ENCODE data around the gene PDZD8.

PDZD8 gene

GRCh38 chr10:117352724-117353123 lies 22.5 kb downstream of the PDZD8 start:
- DNase-seq, result no peak
- Histone ChIP-seq H3K27ac (ENCODE audit: low read depth, low read length) (no peak overlapping the region), H3K4ac (ENCODE audit: low read depth, low read length) (no peak overlapping the region), H4K8ac (ENCODE audit: low read depth, low read length) (no peak overlapping the region), H3K14ac (ENCODE audit: low read length) (no peak overlapping the region), H4K12ac (ENCODE audit: low read depth, low read length) (no peak overlapping the region), H3K4me2 (ENCODE audit: low read length) (no peak overlapping the region), H3K4me3 (ENCODE audit: low read depth, low read length) (no peak overlapping the region), H2AK5ac (ENCODE audit: low read length) (no peak overlapping the region), H2BK5ac (ENCODE audit: low read depth, low read length, poor library complexity) (no peak overlapping the region), H3K9ac (ENCODE audit: low read length) (no peak overlapping the region), H3K36me3 (ENCODE audit: control insufficient read depth in 1 of 2, insufficient read depth in 2 of 2, low read length in 2 of 2) (no peaks in the 10 kb centered on the region), H2AFZ (ENCODE audit: insufficient read depth, low read length, poor library complexity) (no peak overlapping the region), H3K79me1 (ENCODE audit: low read length) (no peaks in the 10 kb centered on the region), H3K18ac (ENCODE audit: low read length) (no peak overlapping the region), H3K23ac (ENCODE audit: low read length) (no peak overlapping the region), H3K79me2 (ENCODE audit: control insufficient read depth, insufficient read depth, low read length, poor library complexity) (no peaks in the 10 kb centered on the region), H3K27me3 (ENCODE audit: insufficient read depth, low read length) (no peaks in the 10 kb centered on the region), H3K9me3 (ENCODE audit: insufficient read depth, low read depth, low read length) (no peaks in the 10 kb centered on the region), H4K91ac (ENCODE audit: low read depth, low read length) (no peak overlapping the region), H2BK12ac (ENCODE audit: low read length) (no peak overlapping the region), H2BK120ac (ENCODE audit: insufficient read depth, low read length, poor library complexity) (no peak overlapping the region), H3K4me1 (ENCODE audit: control insufficient read depth in 1 of 2, insufficient read depth in 2 of 2, low read length in 2 of 2) (no peaks in the 10 kb centered on the region)
- no CpG with 5 or more reads among the region's 2 CpGs for WGBS (ENCODE audit: extremely low coverage, insufficient coverage, insufficient read length)

DNA sequence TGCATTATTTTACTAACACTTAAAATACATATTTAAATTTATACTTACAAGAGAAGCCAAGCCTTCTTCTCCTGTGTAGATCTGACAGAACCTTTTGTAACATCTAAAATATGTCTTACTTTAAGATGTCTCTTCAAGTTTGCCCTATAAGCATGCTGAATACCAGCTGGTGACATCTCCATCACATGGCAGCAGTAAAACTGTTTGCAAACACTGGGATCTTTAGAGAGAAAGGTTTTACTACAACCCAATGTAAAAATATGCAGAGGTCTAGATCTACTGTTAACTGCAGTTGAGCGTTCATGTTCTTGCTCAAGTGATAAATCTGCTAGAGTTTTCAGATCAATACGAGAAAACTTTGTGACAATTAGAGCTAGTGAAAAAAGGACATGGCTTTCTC lies 23.2 kb downstream of the PDZD8 start:
- H4K12ac ChIP-seq (ENCODE audit: low read depth, low read length), result no peak overlapping the region
- no peaks in the 10 kb centered on the region for H3K36me3 ChIP-seq (ENCODE audit: control insufficient read depth in 1 of 2, insufficient read depth in 2 of 2, low read length in 2 of 2)
- H3K4me3 ChIP-seq (ENCODE audit: low read depth, low read length), result no peak overlapping the region
- H3K9ac ChIP-seq (ENCODE audit: low read length), result no peak overlapping the region
- no peaks in the 10 kb centered on the region for H3K4me1 ChIP-seq (ENCODE audit: control insufficient read depth in 1 of 2, insufficient read depth in 2 of 2, low read length in 2 of 2)
- no peaks in the 10 kb centered on the region for H3K79me1 ChIP-seq (ENCODE audit: low read length)
- WGBS (ENCODE audit: extremely low coverage, insufficient coverage, insufficient read length), result no CpG with 5 or more reads among the region's 2 CpGs
- no peaks in the 10 kb centered on the region for H3K9me3 ChIP-seq (ENCODE audit: insufficient read depth, low read depth, low read length)
- no peak overlapping the region for H2AK5ac ChIP-seq (ENCODE audit: low read length)
- H3K79me2 ChIP-seq (ENCODE audit: control insufficient read depth, insufficient read depth, low read length, poor library complexity), result no peaks in the 10 kb centered on the region
- no peak overlapping the region for H3K14ac ChIP-seq (ENCODE audit: low read length)
- H3K27ac ChIP-seq (ENCODE audit: low read depth, low read length), result no peak overlapping the region
- DNase-seq, result no peak
- H3K27me3 ChIP-seq (ENCODE audit: insufficient read depth, low read length), result no peaks in the 10 kb centered on the region
- H2AFZ ChIP-seq (ENCODE audit: insufficient read depth, low read length, poor library complexity), result no peak overlapping the region
- no peak overlapping the region for H4K91ac ChIP-seq (ENCODE audit: low read depth, low read length)
- H3K4ac ChIP-seq (ENCODE audit: low read depth, low read length), result no peak overlapping the region
- no peak overlapping the region for H2BK120ac ChIP-seq (ENCODE audit: insufficient read depth, low read length, poor library complexity)
- no peak overlapping the region for H3K23ac ChIP-seq (ENCODE audit: low read length)
- no peak overlapping the region for H4K8ac ChIP-seq (ENCODE audit: low read depth, low read length)
- no peak overlapping the region for H2BK5ac ChIP-seq (ENCODE audit: low read depth, low read length, poor library complexity)
- H2BK12ac ChIP-seq (ENCODE audit: low read length), result no peak overlapping the region
- H3K4me2 ChIP-seq (ENCODE audit: low read length), result no peak overlapping the region
- H3K18ac ChIP-seq (ENCODE audit: low read length), result no peak overlapping the region

GRCh38 chr10:117351558-117351957 lies 23.7 kb downstream of the PDZD8 start:
- no CpG with 5 or more reads among the region's 1 CpG for WGBS (ENCODE audit: extremely low coverage, insufficient coverage, insufficient read length)

GRCh38 chr10:117350909-117351308 lies 24.3 kb downstream of the PDZD8 start:
- DNase-seq, result no peak

More at GRCh38 chr10:117351558-117351957, 23.7 kb downstream of the PDZD8 start:
- Histone ChIP-seq H3K14ac (ENCODE audit: low read length) (no peak overlapping the region), H2BK120ac (ENCODE audit: insufficient read depth, low read length, poor library complexity) (no peak overlapping the region), H2BK5ac (ENCODE audit: low read depth, low read length, poor library complexity) (no peak overlapping the region), H3K4me2 (ENCODE audit: low read length) (no peak overlapping the region), H3K27me3 (ENCODE audit: insufficient read depth, low read length) (no peaks in the 10 kb centered on the region), H3K18ac (ENCODE audit: low read length) (no peak overlapping the region), H4K12ac (ENCODE audit: low read depth, low read length) (no peak overlapping the region), H3K4me3 (ENCODE audit: low read depth, low read length) (no peak overlapping the region), H2AFZ (ENCODE audit: insufficient read depth, low read length, poor library complexity) (no peak overlapping the region), H3K23ac (ENCODE audit: low read length) (no peak overlapping the region), H3K4ac (ENCODE audit: low read depth, low read length) (no peak overlapping the region), H3K27ac (ENCODE audit: low read depth, low read length) (no peak overlapping the region), H2AK5ac (ENCODE audit: low read length) (no peak overlapping the region), H2BK12ac (ENCODE audit: low read length) (no peak overlapping the region), H3K9ac (ENCODE audit: low read length) (no peak overlapping the region), H3K9me3 (ENCODE audit: insufficient read depth, low read depth, low read length) (no peaks in the 10 kb centered on the region), H4K8ac (ENCODE audit: low read depth, low read length) (no peak overlapping the region), H3K4me1 (ENCODE audit: control insufficient read depth in 1 of 2, insufficient read depth in 2 of 2, low read length in 2 of 2) (no peaks in the 10 kb centered on the region), H3K36me3 (ENCODE audit: control insufficient read depth in 1 of 2, insufficient read depth in 2 of 2, low read length in 2 of 2) (no peaks in the 10 kb centered on the region), H3K79me1 (ENCODE audit: low read length) (no peaks in the 10 kb centered on the region), H4K91ac (ENCODE audit: low read depth, low read length) (no peak overlapping the region), H3K79me2 (ENCODE audit: control insufficient read depth, insufficient read depth, low read length, poor library complexity) (no peaks in the 10 kb centered on the region)
- no peak for DNase-seq

More at GRCh38 chr10:117350909-117351308, 24.3 kb downstream of the PDZD8 start:
- H3K9ac ChIP-seq (ENCODE audit: low read length), result no peak overlapping the region
- H3K4me3 ChIP-seq (ENCODE audit: low read depth, low read length), result no peak overlapping the region
- WGBS (ENCODE audit: extremely low coverage, insufficient coverage, insufficient read length), result no CpG with 5 or more reads among the region's 3 CpGs
- H2BK120ac ChIP-seq (ENCODE audit: insufficient read depth, low read length, poor library complexity), result no peak overlapping the region
- no peak overlapping the region for H2BK5ac ChIP-seq (ENCODE audit: low read depth, low read length, poor library complexity)
- no peaks in the 10 kb centered on the region for H3K4me1 ChIP-seq (ENCODE audit: control insufficient read depth in 1 of 2, insufficient read depth in 2 of 2, low read length in 2 of 2)
- no peak overlapping the region for H2AFZ ChIP-seq (ENCODE audit: insufficient read depth, low read length, poor library complexity)
- H3K79me1 ChIP-seq (ENCODE audit: low read length), result no peaks in the 10 kb centered on the region
- no peak overlapping the region for H4K12ac ChIP-seq (ENCODE audit: low read depth, low read length)
- H3K79me2 ChIP-seq (ENCODE audit: control insufficient read depth, insufficient read depth, low read length, poor library complexity), result no peaks in the 10 kb centered on the region
- H3K23ac ChIP-seq (ENCODE audit: low read length), result no peak overlapping the region
- H4K91ac ChIP-seq (ENCODE audit: low read depth, low read length), result no peak overlapping the region
- no peak overlapping the region for H4K8ac ChIP-seq (ENCODE audit: low read depth, low read length)
- no peaks in the 10 kb centered on the region for H3K9me3 ChIP-seq (ENCODE audit: insufficient read depth, low read depth, low read length)
- no peak overlapping the region for H2AK5ac ChIP-seq (ENCODE audit: low read length)
- no peak overlapping the region for H3K14ac ChIP-seq (ENCODE audit: low read length)
- H3K4ac ChIP-seq (ENCODE audit: low read depth, low read length), result no peak overlapping the region
- H3K27ac ChIP-seq (ENCODE audit: low read depth, low read length), result no peak overlapping the region
- H2BK12ac ChIP-seq (ENCODE audit: low read length), result no peak overlapping the region
- H3K27me3 ChIP-seq (ENCODE audit: insufficient read depth, low read length), result no peaks in the 10 kb centered on the region
- H3K18ac ChIP-seq (ENCODE audit: low read length), result no peak overlapping the region
- H3K4me2 ChIP-seq (ENCODE audit: low read length), result no peak overlapping the region
- H3K36me3 ChIP-seq (ENCODE audit: control insufficient read depth in 1 of 2, insufficient read depth in 2 of 2, low read length in 2 of 2), result no peaks in the 10 kb centered on the region
